K562 (cell line): Measurements from ENCODE around the gene SAMD11. TPM values are rescaled to one million over a fixed set of nuclear protein-coding genes. Genes with fewer than 3 reads are reported as not detected.

Experiments
- ADNP ChIP-seq: fragments of 200-800 bp; sonication (Bioruptor generic); IDR thresholded peaks from 2 replicates; pipeline ENCODE4 v1.6.1; 2016; ENCODE audit warnings: missing genetic modification characterization, missing compliant biosample characterization
- CC2D1A ChIP-seq: fragments of 450-650 bp; IDR thresholded peaks from 2 replicates; pipeline ENCODE4 v1.6.1; 2017; ENCODE audit warnings: mild to moderate bottlenecking
- CCNT2 ChIP-seq: IDR thresholded peaks from 2 replicates; pipeline ENCODE4 v1.6.1; 2011; ENCODE audit warnings: borderline replicate concordance, low read depth, mild to moderate bottlenecking, moderate library complexity, mixed read lengths, low read length; ENCODE audit not compliant: insufficient read length; ENCODE audit errors: extremely low read depth
- CHD4 ChIP-seq: fragments of 200-600 bp; sonication (generic); IDR thresholded peaks from 3 replicates; pipeline ENCODE4 v1.6.1; 2012; ENCODE audit warnings: low read depth, mild to moderate bottlenecking, mixed read lengths, low read length, inconsistent platforms; ENCODE audit not compliant: insufficient read depth, insufficient replicate concordance, poor library complexity, severe bottlenecking
- CREBBP ChIP-seq: IDR thresholded peaks from one replicate; pipeline ENCODE4 v1.6.1; 2012; ENCODE audit warnings: low read depth, mild to moderate bottlenecking, control low read depth, inconsistent platforms, low read length
- EHMT2 ChIP-seq: fragments of 450-650 bp; IDR thresholded peaks from 2 replicates; pipeline ENCODE4 v1.6.1; 2018; ENCODE audit warnings: antibody characterized with exemption
- EP400 ChIP-seq: fragments of 450-650 bp; IDR thresholded peaks from 2 replicates; pipeline ENCODE4 v1.6.1; 2017; ENCODE audit warnings: antibody characterized with exemption, mild to moderate bottlenecking, moderate library complexity
- ERF ChIP-seq: fragments of 450-650 bp; formaldehyde crosslinking; IDR thresholded peaks from 2 replicates; pipeline ENCODE4 v1.4.0; 2020; ENCODE audit warnings: mild to moderate bottlenecking, mixed read lengths
- FOXK1 ChIP-seq: sonication (generic); formaldehyde crosslinking; IDR thresholded peaks from 2 replicates; pipeline ENCODE4 v1.8.0; 2022; ENCODE audit warnings: missing genetic modification reagents, mild to moderate bottlenecking, borderline replicate concordance
- FOXP1 ChIP-seq: sonication (generic); formaldehyde crosslinking; IDR thresholded peaks from 2 replicates; pipeline ENCODE4 v1.8.0; 2022; ENCODE audit warnings: mild to moderate bottlenecking, missing genetic modification reagents
- HMGN3 ChIP-seq: IDR thresholded peaks from 2 replicates; pipeline ENCODE4 v1.6.1; 2011; ENCODE audit warnings: borderline replicate concordance, low read depth, mild to moderate bottlenecking, mixed read lengths, low read length; ENCODE audit not compliant: insufficient read length; ENCODE audit errors: extremely low read depth
- MCM3 ChIP-seq: fragments of 450-650 bp; IDR thresholded peaks from 2 replicates; pipeline ENCODE4 v1.6.1; 2016
- MYC ChIP-seq, 2 experiments: fragments of 250-450 bp in 1 of 2; sonication (Bioruptor Pico) in 1 of 2; IDR thresholded peaks; 2 replicates each; pipeline versions ENCODE4 v1.5.1 to v1.6.1; 2012 to 2021; ENCODE audit warnings: low read depth in 2 of 2, borderline replicate concordance in 1 of 2, improper control_type of control experiment in 1 of 2, low read length in 1 of 2, mild to moderate bottlenecking in 1 of 2, moderate library complexity in 1 of 2
- PRMT5 ChIP-seq: sonication (generic); formaldehyde crosslinking; IDR thresholded peaks from 2 replicates; pipeline ENCODE4 v1.5.0; 2020; ENCODE audit warnings: missing genetic modification reagents
- PTRF ChIP-seq: fragments of 450-650 bp; IDR thresholded peaks from 2 replicates; pipeline ENCODE4 v1.6.1; 2016; ENCODE audit warnings: mild to moderate bottlenecking, missing genetic modification characterization, missing compliant biosample characterization
- SMAD2 ChIP-seq: fragments of 150-350 bp; IDR thresholded peaks from 2 replicates; pipeline ENCODE4 v1.6.1; 2014; ENCODE audit warnings: low read depth, mild to moderate bottlenecking, low read length
- YY1 ChIP-seq, 3 experiments: IDR thresholded peaks; 2 replicates each; pipeline ENCODE4 v1.6.1; 2011; ENCODE audit warnings: low read length in 2 of 3, mild to moderate bottlenecking in 2 of 3, moderate library complexity in 2 of 3, borderline replicate concordance in 1 of 3, control low read depth in 1 of 3, low read depth in 1 of 3; ENCODE audit not compliant: insufficient read depth in 3 of 3, insufficient replicate concordance in 2 of 3, control insufficient read depth in 1 of 3, insufficient read length in 1 of 3; ENCODE audit errors: extremely low read depth in 1 of 3
- ZBTB8A ChIP-seq: fragments of 450-650 bp; IDR thresholded peaks from 2 replicates; pipeline ENCODE4 v1.6.1; 2018; ENCODE audit warnings: mild to moderate bottlenecking, moderate library complexity; ENCODE audit not compliant: partially characterized antibody
- ZNF311 ChIP-seq: fragments of 250-450 bp; sonication (Bioruptor Pico); IDR thresholded peaks from 2 replicates; pipeline ENCODE4 v1.4.0; 2020; ENCODE audit warnings: mild to moderate bottlenecking, moderate library complexity
- ZNF764 ChIP-seq: fragments of 250-450 bp; sonication (Bioruptor Pico); IDR thresholded peaks from 2 replicates; pipeline ENCODE4 v1.4.0; 2020; ENCODE audit warnings: low read depth, mild to moderate bottlenecking, moderate library complexity
- ZSCAN29 ChIP-seq: fragments of 450-650 bp; IDR thresholded peaks from 2 replicates; pipeline ENCODE4 v1.6.1; 2017
- polyA plus RNA-seq, 8 experiments: library from polyadenylated mRNA; depleted of rRNA in 4 of 8; stranded (reverse) in 5 of 8; unstranded in 3 of 8; fragments of >200 nt; fragmentation: Nextera tagmentation in 2 of 8; fragmentation: Illumina TruSeq in 1 of 8; extraction: Ambion mirVana in 2 of 8; extraction: Trizol in 1 of 8; gene quantifications; 2 replicates each; pipeline versions ENCODE4 v1.2.1 to v1.2.3, GENCODE V29; 2011 to 2014; ENCODE audit warnings: inconsistent platforms in 1 of 8, missing spikeins in 1 of 8
- total RNA-seq, 7 experiments: library from RNA; depleted of rRNA in 6 of 7; stranded (reverse); fragments of >200 nt in 6 of 7; fragmentation: Illumina TruSeq in 2 of 7; extraction: Trizol in 2 of 7; gene quantifications; 2 replicates each; pipeline versions ENCODE4 v1.2.1 to v1.2.3, GENCODE V29; 2011 to 2021; ENCODE audit warnings: low replicate concordance in 1 of 7
- TF ChIP-seq, protein P1 (sequence below): fragments of 250-450 bp; sonication (Bioruptor Pico); IDR thresholded peaks from 2 replicates; pipeline ENCODE4 v1.4.0; 2020
- TF ChIP-seq, protein P2 (sequence below): fragments of 450-650 bp; formaldehyde crosslinking; IDR thresholded peaks from 2 replicates; pipeline ENCODE4 v1.4.0; 2020; ENCODE audit warnings: mild to moderate bottlenecking, moderate library complexity
- TF ChIP-seq, protein P3 (sequence below): sonication (generic); formaldehyde crosslinking; IDR thresholded peaks from 2 replicates; pipeline ENCODE4 v1.8.1; 2023; ENCODE audit warnings: mild to moderate bottlenecking, missing genetic modification reagents, moderate library complexity
- TF ChIP-seq, protein P4 (sequence below): fragments of 450-650 bp; IDR thresholded peaks from 2 replicates; pipeline ENCODE4 v1.6.1; 2016; ENCODE audit warnings: low read depth, mild to moderate bottlenecking, moderate library complexity

Gene SAMD11
- total and polyA plus RNA-seq, 9 of the 15 experiments (the other 6 are each of a cell fraction or from before 2014, with no cell fraction given), result 0.07 to 0.82 (median 0.11) TPM; not detected in 2

DNA sequence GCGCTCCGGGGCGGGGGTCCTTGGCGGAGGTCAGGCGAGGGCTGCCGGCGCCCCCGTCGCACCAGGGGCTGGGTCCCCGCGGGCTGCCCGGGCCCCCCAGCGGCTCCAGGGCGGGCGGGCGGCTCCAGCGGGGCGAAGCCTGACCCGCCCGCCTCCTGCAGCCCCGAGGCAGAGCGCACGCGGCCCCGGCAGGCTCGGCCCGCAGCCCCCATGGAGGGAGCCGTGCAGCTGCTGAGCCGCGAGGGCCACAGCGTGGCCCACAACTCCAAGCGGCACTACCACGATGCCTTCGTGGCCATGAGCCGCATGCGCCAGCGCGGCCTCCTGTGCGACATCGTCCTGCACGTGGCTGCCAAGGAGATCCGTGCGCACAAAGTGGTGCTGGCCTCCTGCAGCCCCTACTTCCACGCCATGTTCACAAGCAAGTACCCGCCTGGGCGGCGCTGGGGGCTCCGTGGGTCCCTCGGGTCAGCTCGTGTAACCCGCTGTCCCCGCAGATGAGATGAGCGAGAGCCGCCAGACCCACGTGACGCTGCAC lies 37.5 kb downstream of the SAMD11 start (continued):
- TF ChIP-seq, protein P1, sequence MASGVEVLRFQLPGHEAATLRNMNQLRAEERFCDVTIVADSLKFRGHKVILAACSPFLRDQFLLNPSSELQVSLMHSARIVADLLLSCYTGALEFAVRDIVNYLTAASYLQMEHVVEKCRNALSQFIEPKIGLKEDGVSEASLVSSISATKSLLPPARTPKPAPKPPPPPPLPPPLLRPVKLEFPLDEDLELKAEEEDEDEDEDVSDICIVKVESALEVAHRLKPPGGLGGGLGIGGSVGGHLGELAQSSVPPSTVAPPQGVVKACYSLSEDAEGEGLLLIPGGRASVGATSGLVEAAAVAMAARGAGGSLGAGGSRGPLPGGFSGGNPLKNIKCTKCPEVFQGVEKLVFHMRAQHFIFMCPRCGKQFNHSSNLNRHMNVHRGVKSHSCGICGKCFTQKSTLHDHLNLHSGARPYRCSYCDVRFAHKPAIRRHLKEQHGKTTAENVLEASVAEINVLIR (CRISPR knock-in tag), result no peak
- TF ChIP-seq ZNF764 (CRISPR knock-in tag) (no peak), SMAD2 (no peak), EHMT2 (no peak), PRMT5 (CRISPR knock-in tag) (no peak), PTRF (tag) (no peak), MCM3 (no peak), HMGN3 (no peak), FOXP1 (CRISPR knock-in tag) (no peak), CREBBP (no peak), ERF (CRISPR knock-in tag) (no peak), FOXK1 (CRISPR knock-in tag) (no peak), MYC (IDR thresholded peaks at IDR 0.05; ENCODE audit: low read depth, low read length) (peak; percentile 70), MYC (CRISPR knock-in tag; IDR thresholded peaks at IDR 0.05; ENCODE audit: borderline replicate concordance, low read depth) (no peak), ADNP (no peak), ZNF311 (CRISPR knock-in tag) (no peak), ZBTB8A (no peak), YY1 (IDR thresholded peaks at IDR 0.05; ENCODE audit: borderline replicate concordance in 1 of 3, control insufficient read depth in 1 of 3, extremely low read depth in 1 of 3, insufficient read depth in 3 of 3, insufficient read length in 1 of 3, insufficient replicate concordance in 2 of 3, low read depth in 1 of 3, low read length in 2 of 3) (peak in 1 of 3 experiments; percentile 44), CCNT2 (no peak), EP400 (peak; percentile 60; the same call in 1 of the 2 replicates), CC2D1A (no peak), CHD4 (no peak), ZSCAN29 (no peak)
- TF ChIP-seq, protein P2, sequence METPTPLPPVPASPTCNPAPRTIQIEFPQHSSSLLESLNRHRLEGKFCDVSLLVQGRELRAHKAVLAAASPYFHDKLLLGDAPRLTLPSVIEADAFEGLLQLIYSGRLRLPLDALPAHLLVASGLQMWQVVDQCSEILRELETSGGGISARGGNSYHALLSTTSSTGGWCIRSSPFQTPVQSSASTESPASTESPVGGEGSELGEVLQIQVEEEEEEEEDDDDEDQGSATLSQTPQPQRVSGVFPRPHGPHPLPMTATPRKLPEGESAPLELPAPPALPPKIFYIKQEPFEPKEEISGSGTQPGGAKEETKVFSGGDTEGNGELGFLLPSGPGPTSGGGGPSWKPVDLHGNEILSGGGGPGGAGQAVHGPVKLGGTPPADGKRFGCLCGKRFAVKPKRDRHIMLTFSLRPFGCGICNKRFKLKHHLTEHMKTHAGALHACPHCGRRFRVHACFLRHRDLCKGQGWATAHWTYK (CRISPR knock-in tag), result peak; percentile 86; the same call in 1 of the 2 replicates
- TF ChIP-seq, protein P3, sequence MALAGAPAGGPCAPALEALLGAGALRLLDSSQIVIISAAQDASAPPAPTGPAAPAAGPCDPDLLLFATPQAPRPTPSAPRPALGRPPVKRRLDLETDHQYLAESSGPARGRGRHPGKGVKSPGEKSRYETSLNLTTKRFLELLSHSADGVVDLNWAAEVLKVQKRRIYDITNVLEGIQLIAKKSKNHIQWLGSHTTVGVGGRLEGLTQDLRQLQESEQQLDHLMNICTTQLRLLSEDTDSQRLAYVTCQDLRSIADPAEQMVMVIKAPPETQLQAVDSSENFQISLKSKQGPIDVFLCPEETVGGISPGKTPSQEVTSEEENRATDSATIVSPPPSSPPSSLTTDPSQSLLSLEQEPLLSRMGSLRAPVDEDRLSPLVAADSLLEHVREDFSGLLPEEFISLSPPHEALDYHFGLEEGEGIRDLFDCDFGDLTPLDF, result no peak
- TF ChIP-seq, protein P4, sequence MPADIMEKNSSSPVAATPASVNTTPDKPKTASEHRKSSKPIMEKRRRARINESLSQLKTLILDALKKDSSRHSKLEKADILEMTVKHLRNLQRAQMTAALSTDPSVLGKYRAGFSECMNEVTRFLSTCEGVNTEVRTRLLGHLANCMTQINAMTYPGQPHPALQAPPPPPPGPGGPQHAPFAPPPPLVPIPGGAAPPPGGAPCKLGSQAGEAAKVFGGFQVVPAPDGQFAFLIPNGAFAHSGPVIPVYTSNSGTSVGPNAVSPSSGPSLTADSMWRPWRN, result no peak
